B cell (primary cell): ENCODE results near the gene MALRD1. TPM values are rescaled to one million over a fixed set of nuclear protein-coding genes. Genes with fewer than 3 reads are reported as not detected.

Experiments used
- ATAC-seq: fragments of 200-7000 bp; cut with Tn5 transposase; one replicate; pipeline ENCODE4 v1.10.0; 2021; ENCODE audit warnings: low read depth, mild to moderate bottlenecking, moderate number of reproducible peaks, moderate library complexity
- CTCF ChIA-PET: fragments of 350-600 bp; sonication (Branson Sonifier 250); formaldehyde crosslinking; loops from one replicate; lab custom pipeline; 2021; ENCODE audit warnings: antibody characterized with exemption, inconsistent platforms; lab: Charles Lee
- POLR2A ChIA-PET: fragments of 350-600 bp; sonication (Branson Sonifier 250); formaldehyde crosslinking; loops from one replicate; lab custom pipeline; 2021; ENCODE audit warnings: antibody characterized with exemption; lab: Charles Lee
- DNase-seq: peaks from one replicate; pipeline ENCODE4 v3.0.0; 2013
- H2AFZ ChIP-seq: 2 replicates; pipeline ENCODE4 v1.6.1; 2012; ENCODE audit warnings: mild to moderate bottlenecking, low read depth, low read length; ENCODE audit not compliant: insufficient read depth, poor library complexity, severe bottlenecking
- H3K27ac ChIP-seq, 2 donors: 1 replicate in 1 of 2; 2 replicates in 1 of 2; pipeline ENCODE4 v1.5.1; 2012 to 2013; ENCODE audit warnings: low read length in 2 of 2, mild to moderate bottlenecking in 2 of 2, moderate library complexity in 1 of 2
- H3K27me3 ChIP-seq, 4 experiments: fragments of 200-600 bp in 1 of 4; sonication (generic) in 1 of 4; replicated peaks in 1 of 4; 1 replicate in 2 of 4; 2 replicates in 2 of 4; pipeline versions ENCODE4 v1.6.1 to v1.7.0; 2013 to 2016; ENCODE audit warnings: low read length in 3 of 4, mild to moderate bottlenecking in 2 of 4, mixed read lengths in 1 of 4, moderate library complexity in 1 of 4; ENCODE audit not compliant: insufficient read depth in 4 of 4, control insufficient read depth in 3 of 4; ENCODE audit errors: control extremely low read depth in 1 of 4
- H3K36me3 ChIP-seq, 2 experiments: replicated peaks in 1 of 2; 1 replicate in 1 of 2; 2 replicates in 1 of 2; pipeline versions ENCODE4 v1.6.1 to v1.7.1; 2013; ENCODE audit warnings: low read length in 1 of 2; ENCODE audit not compliant: insufficient read depth in 2 of 2, control insufficient read depth in 1 of 2; ENCODE audit errors: control extremely low read depth in 1 of 2, extremely low read depth in 1 of 2
- H3K4me1 ChIP-seq, 2 donors: fragments of 200-600 bp in 1 of 2; sonication (generic) in 1 of 2; 1 replicate in 1 of 2; 2 replicates in 1 of 2; pipeline versions ENCODE4 v1.5.1 to v1.6.1; 2013 to 2017; ENCODE audit warnings: low read length in 2 of 2; ENCODE audit not compliant: control insufficient read depth in 2 of 2, insufficient read depth in 2 of 2
- H3K4me2 ChIP-seq: replicated peaks from 2 replicates; pipeline ENCODE3; 2012; ENCODE audit warnings: mild to moderate bottlenecking, low read depth, low read length; ENCODE audit not compliant: poor library complexity, severe bottlenecking
- H3K4me3 ChIP-seq, 5 experiments: fragments of 200-600 bp in 1 of 5; sonication (generic) in 1 of 5; 1 replicate in 3 of 5; 2 replicates in 2 of 5; pipeline versions ENCODE4 v1.5.1 to v1.7.0; 2011 to 2016; ENCODE audit warnings: low read length in 4 of 5, mild to moderate bottlenecking in 4 of 5, low read depth in 2 of 5, control low read depth in 1 of 5, moderate library complexity in 1 of 5; ENCODE audit not compliant: insufficient read depth in 1 of 5; ENCODE audit errors: control extremely low read depth in 1 of 5, extremely low read depth in 1 of 5
- H3K79me2 ChIP-seq: fragments of 200-600 bp; sonication (generic); one replicate; pipeline ENCODE4 v1.6.0; 2016; ENCODE audit warnings: low read length; ENCODE audit not compliant: control insufficient read depth, insufficient read depth
- H3K9ac ChIP-seq: fragments of 200-600 bp; sonication (generic); 2 replicates; pipeline ENCODE4 v1.6.1; 2017; ENCODE audit warnings: mild to moderate bottlenecking, low read length, moderate library complexity
- H3K9me3 ChIP-seq, 3 donors: one replicate each; pipeline versions ENCODE4 v1.6.1 to v1.7.1; 2013; ENCODE audit warnings: low read length in 2 of 3; ENCODE audit not compliant: control insufficient read depth in 2 of 3, insufficient read depth in 1 of 3; ENCODE audit errors: control extremely low read depth in 1 of 3
- H4K20me1 ChIP-seq: 2 replicates; pipeline ENCODE4 v1.6.0; 2012; ENCODE audit warnings: mild to moderate bottlenecking, low read length; ENCODE audit not compliant: insufficient read depth, control insufficient read depth, poor library complexity, severe bottlenecking
- H3K27ac Mint-ChIP-seq: one replicate; pipeline ENCODE4 v1.8.0; 2021; ENCODE audit warnings: mixed read lengths
- H3K27me3 Mint-ChIP-seq: one replicate; pipeline ENCODE4 v1.8.0; 2021; ENCODE audit warnings: mixed read lengths
- H3K4me1 Mint-ChIP-seq: one replicate; pipeline ENCODE4 v1.8.0; 2021; ENCODE audit warnings: mixed read lengths
- H3K4me3 Mint-ChIP-seq: one replicate; pipeline ENCODE4 v1.8.0; 2021; ENCODE audit warnings: mixed read lengths
- H3K9me3 Mint-ChIP-seq: one replicate; pipeline ENCODE4 v1.8.0; 2022; ENCODE audit warnings: mixed read lengths; ENCODE audit not compliant: insufficient read depth
- EZH2 ChIP-seq: IDR thresholded peaks from 2 replicates; pipeline ENCODE4 v1.6.1; 2012; ENCODE audit warnings: borderline replicate concordance, low read depth, mild to moderate bottlenecking, moderate library complexity, low read length; ENCODE audit not compliant: insufficient read depth, poor library complexity, severe bottlenecking
- WGBS: methylation state at CpG from one replicate; pipeline ENCODE4 v1.1.5; 2013; ENCODE audit warnings: missing lambda C conversion rate; ENCODE audit not compliant: insufficient coverage; 5-methylcytosine and 5-hydroxymethylcytosine counted together
- intact Hi-C: fragments of 100-400 bp; cut with micrococcal nuclease; formaldehyde crosslinking; loops from one replicate; pipeline ENCODE4 v1.10.0; 2022
- polyA plus RNA-seq: library from polyadenylated mRNA; depleted of rRNA; stranded (reverse); fragments of >200 nt; gene quantifications from 2 replicates; pipeline ENCODE4 v1.2.3, GENCODE V29; 2012
- total RNA-seq, 2 donors: library from RNA; stranded (reverse); fragments of 120-200 nt in 1 of 2; gene quantifications; 1 replicate in 1 of 2; 2 replicates in 1 of 2; pipeline versions ENCODE4 v1.2.3 to v1.2.4, GENCODE V29; 2013 to 2022
- TF ChIP-seq, protein P1 (sequence below): fragments of 200-600 bp; IDR thresholded peaks from one replicate; pipeline ENCODE4 v1.8.0; 2022; ENCODE audit warnings: antibody characterized with exemption, mild to moderate bottlenecking

MALRD1 gene
- total and polyA plus RNA-seq, 2 donors (not counting 1 experiment from before 2014, with no cell fraction given): not detected

DNA sequence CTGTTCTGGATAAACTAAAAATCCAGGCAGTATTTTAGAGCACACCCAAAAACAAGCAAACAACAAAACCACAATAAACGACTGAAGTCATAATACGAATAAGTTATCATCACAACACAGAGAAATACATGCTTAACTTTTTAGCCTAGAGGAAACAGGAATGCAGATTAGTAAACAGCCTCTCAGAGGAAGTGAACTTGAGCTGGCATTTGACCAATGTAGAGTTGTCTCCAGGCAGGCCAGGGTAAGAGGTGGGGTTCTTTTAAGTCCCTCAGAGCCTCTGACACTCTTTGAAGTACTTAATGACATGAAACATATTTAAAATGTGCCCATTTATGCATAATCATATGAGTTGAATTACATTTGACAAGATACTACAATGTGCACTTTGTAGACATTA lies 724.4 kb downstream of the MALRD1 start:
- Mint-ChIP-seq H3K27ac (no peak overlapping the region), H3K4me1 (no peaks in the 10 kb centered on the region), H3K4me3 (no peak overlapping the region), H3K9me3 (peaks cover 4% of the 10 kb centered on the region), H3K27me3 (no peaks in the 10 kb centered on the region)
- ChIA-PET POLR2A (no interaction called here), CTCF (no interaction called here)
- ATAC-seq (no peak), DNase-seq (no peak)
- H3K36me3 ChIP-seq: no peaks in the 10 kb centered on the region
- H3K27me3 ChIP-seq: no peaks in the 10 kb centered on the region
- H4K20me1 ChIP-seq: no peaks in the 10 kb centered on the region
- no peaks in the 10 kb centered on the region for H3K79me2 ChIP-seq
- H2AFZ ChIP-seq: no peak overlapping the region
- no peak overlapping the region for H3K9ac ChIP-seq
- TF ChIP-seq, protein P1, sequence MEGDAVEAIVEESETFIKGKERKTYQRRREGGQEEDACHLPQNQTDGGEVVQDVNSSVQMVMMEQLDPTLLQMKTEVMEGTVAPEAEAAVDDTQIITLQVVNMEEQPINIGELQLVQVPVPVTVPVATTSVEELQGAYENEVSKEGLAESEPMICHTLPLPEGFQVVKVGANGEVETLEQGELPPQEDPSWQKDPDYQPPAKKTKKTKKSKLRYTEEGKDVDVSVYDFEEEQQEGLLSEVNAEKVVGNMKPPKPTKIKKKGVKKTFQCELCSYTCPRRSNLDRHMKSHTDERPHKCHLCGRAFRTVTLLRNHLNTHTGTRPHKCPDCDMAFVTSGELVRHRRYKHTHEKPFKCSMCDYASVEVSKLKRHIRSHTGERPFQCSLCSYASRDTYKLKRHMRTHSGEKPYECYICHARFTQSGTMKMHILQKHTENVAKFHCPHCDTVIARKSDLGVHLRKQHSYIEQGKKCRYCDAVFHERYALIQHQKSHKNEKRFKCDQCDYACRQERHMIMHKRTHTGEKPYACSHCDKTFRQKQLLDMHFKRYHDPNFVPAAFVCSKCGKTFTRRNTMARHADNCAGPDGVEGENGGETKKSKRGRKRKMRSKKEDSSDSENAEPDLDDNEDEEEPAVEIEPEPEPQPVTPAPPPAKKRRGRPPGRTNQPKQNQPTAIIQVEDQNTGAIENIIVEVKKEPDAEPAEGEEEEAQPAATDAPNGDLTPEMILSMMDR: no peak
- no peak for TF ChIP-seq EZH2
- no peak overlapping the region for H3K4me3 ChIP-seq
- no peaks in the 10 kb centered on the region for H3K4me1 ChIP-seq
- 54% methylated on average over 2 of the region's 2 CpGs for WGBS
- H3K4me2 ChIP-seq: no peak overlapping the region
- H3K27ac ChIP-seq: no peak overlapping the region
- intact Hi-C loops: no loop called here
- no peaks in the 10 kb centered on the region for H3K9me3 ChIP-seq

DNA sequence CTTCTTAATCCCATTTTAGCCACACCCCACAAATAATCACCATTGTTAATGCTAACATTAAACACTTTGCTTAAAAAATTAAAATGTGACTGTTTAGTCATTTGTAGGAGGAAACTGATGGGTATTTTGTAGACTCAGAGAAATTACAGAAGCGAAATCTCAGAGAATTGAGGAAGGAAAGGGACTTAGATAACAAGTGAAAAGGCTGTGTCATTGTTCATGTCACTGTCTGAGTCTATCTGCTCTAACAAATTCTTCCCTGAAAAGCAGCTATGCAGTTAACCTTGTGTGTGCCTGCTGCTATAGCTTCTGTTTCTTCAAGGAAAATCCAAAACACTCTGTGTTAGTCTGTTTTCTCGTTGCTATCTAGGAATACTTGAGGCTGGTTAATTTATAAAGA lies 726.7 kb downstream of the MALRD1 start:
- H3K79me2 ChIP-seq: no peaks in the 10 kb centered on the region
- H3K4me3 ChIP-seq: no peak overlapping the region
- Mint-ChIP-seq H3K4me3 (no peak overlapping the region), H3K9me3 (peaks cover 6% of the 10 kb centered on the region), H3K27ac (no peak overlapping the region), H3K27me3 (no peaks in the 10 kb centered on the region), H3K4me1 (no peaks in the 10 kb centered on the region)
- ChIA-PET CTCF (no interaction called here), POLR2A (no interaction called here)
- intact Hi-C loops: no loop called here
- TF ChIP-seq, protein P1: no peak
- TF ChIP-seq EZH2: no peak
- no peaks in the 10 kb centered on the region for H3K9me3 ChIP-seq
- no CpG with 5 or more reads among the region's 2 CpGs for WGBS
- H3K9ac ChIP-seq: no peak overlapping the region
- DNase-seq (no peak), ATAC-seq (no peak)
- H4K20me1 ChIP-seq: no peaks in the 10 kb centered on the region
- no peak overlapping the region for H3K27ac ChIP-seq
- H3K36me3 ChIP-seq: no peaks in the 10 kb centered on the region
- H3K4me1 ChIP-seq: no peaks in the 10 kb centered on the region
- no peak overlapping the region for H2AFZ ChIP-seq
- no peaks in the 10 kb centered on the region for H3K27me3 ChIP-seq
- H3K4me2 ChIP-seq: no peak overlapping the region
